K562 treated with DMSO at 1 percent for 24 hours (cell line): ENCODE measurements around the gene UCKL1. TPM values are rescaled to one million over a fixed set of nuclear protein-coding genes. Genes with fewer than 3 reads are reported as not detected.

Experiments used
- total RNA-seq: library from RNA; unstranded; fragments of 300-600 nt; gene quantifications from 2 replicates; pipeline ENCODE4 v1.2.3, GENCODE V29; 2022; ENCODE audit warnings: low read depth; ENCODE audit not compliant: insufficient read depth

Gene UCKL1
- 53.7 and 57.4 TPM in 2 replicates for total RNA-seq

GRCh38 chr20:63955827-63956663 lies at the start of gene UCKL1:
TSS of gene UCKL1 (minus strand) at chr20:63956416. CDS start at chr20:63956372, 44 bp downstream.

GRCh38 chr20:63980806-63981728 lies 24.9 kb upstream of the UCKL1 start, which contains the start of gene PRPF6:
TSS of gene PRPF6 (plus strand) at chr20:63981132. CDS start at chr20:63981246, 114 bp downstream.

GRCh38 chr20:63979557-63980316 lies 23.5 kb upstream of the UCKL1 start, which contains the start of gene SAMD10:
TSS of gene SAMD10 (minus strand) at chr20:63979642. CDS start at chr20:63979467, 175 bp downstream.

GRCh38 chr20:63969838-63970713 lies 13.9 kb upstream of the UCKL1 start, which contains the start of gene ZNF512B:
TSS of gene ZNF512B (minus strand) at chr20:63969930. CDS start at chr20:63967950, 1,980 bp downstream.

GRCh38 chr20:63894358-63895201 lies 61.6 kb downstream of the UCKL1 start, which contains the start of gene DNAJC5:
TSS of gene DNAJC5 (plus strand) at chr20:63895126. CDS start at chr20:63928346, 33,220 bp downstream.

Other genes starting within 250 kb of the UCKL1 start
- 44.1 and 46.7 TPM in 2 replicates for gene ARFRP1, start 248.4 kb downstream of the UCKL1 start, total RNA-seq
- gene ZGPAT, start 248.4 kb downstream of the UCKL1 start, total RNA-seq, result 19.1 and 20.8 TPM in 2 replicates
- 11.9 and 18.2 TPM in 2 replicates for gene LIME1, start 219.8 kb downstream of the UCKL1 start, total RNA-seq
- gene SLC2A4RG, start 216.6 kb downstream of the UCKL1 start, total RNA-seq, result 68.4 and 69.6 TPM in 2 replicates
- 3.3 and 4.4 TPM in 2 replicates for gene ZBTB46, start 125.2 kb downstream of the UCKL1 start, total RNA-seq
- 11.7 and 17.2 TPM in 2 replicates for gene ABHD16B, start 94.9 kb downstream of the UCKL1 start, total RNA-seq
- 78.6 and 83.0 TPM in 2 replicates for gene TPD52L2, start 91.1 kb downstream of the UCKL1 start, total RNA-seq
- 48.7 and 51.1 TPM in 2 replicates for gene DNAJC5, start 61.3 kb downstream of the UCKL1 start, total RNA-seq
- 14.9 TPM in 2 replicates for gene ZNF512B, start 13.5 kb upstream of the UCKL1 start, total RNA-seq
- gene SAMD10, start 23.2 kb upstream of the UCKL1 start, total RNA-seq, result 6.2 and 6.5 TPM in 2 replicates
- 111 and 121 TPM in 2 replicates for gene PRPF6, start 24.7 kb upstream of the UCKL1 start, total RNA-seq
- 1.1 and 2.5 TPM in 2 replicates for gene C20orf204, start 79.8 kb upstream of the UCKL1 start, total RNA-seq
- gene SOX18, start 93.2 kb upstream of the UCKL1 start, total RNA-seq, result 20.0 and 24.5 TPM in 2 replicates
- 38.7 and 40.1 TPM in 2 replicates for gene TCEA2, start 106.8 kb upstream of the UCKL1 start, total RNA-seq
- 27.8 and 36.9 TPM in 2 replicates for gene RGS19, start 123.1 kb upstream of the UCKL1 start, total RNA-seq
- 1.3 and 1.9 TPM in 2 replicates for gene OPRL1, start 123.7 kb upstream of the UCKL1 start, total RNA-seq
- not detected in 2 replicates for gene LKAAEAR1, start 128.0 kb upstream of the UCKL1 start, total RNA-seq
- not detected in 2 replicates for gene NPBWR2, start 151.1 kb upstream of the UCKL1 start, total RNA-seq
- 0.05 TPM in 1 of 2 replicates, not detected in the other for gene MYT1, start 208.0 kb upstream of the UCKL1 start, total RNA-seq